NCI-H748 (cell line): ENCODE results near the gene C16orf74.

Source experiments
- DNase-seq: peaks from one replicate; lab custom pipeline; 2025; ENCODE audit not compliant: unreplicated experiment; lab: John Stamatoyannopoulos, UW

Gene C16orf74

GRCh38 chr16:85698935-85699558, 51.8 kb downstream of the C16orf74 start:
- no peak for DNase-seq

DNA sequence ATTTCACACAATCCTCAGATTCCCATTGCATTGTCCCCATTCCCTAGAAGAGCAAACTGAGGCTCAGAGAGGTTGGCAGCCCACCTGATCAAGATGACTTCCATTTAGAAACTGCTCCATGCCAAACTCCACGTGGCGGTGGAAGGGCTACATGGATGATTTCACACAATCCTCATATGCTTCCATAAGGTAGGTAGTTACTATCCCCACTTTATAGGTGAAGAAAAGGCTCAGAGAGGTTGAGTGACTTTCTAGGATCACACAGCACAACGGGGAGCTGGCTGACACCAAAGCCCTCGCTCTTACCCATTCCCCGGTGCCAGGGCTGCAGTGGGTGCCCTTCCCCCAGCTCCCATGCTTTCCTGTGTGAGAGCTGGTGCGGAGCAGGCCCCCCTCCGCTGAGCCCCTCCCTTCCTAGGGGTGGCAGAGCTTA, 52.4 kb downstream of the C16orf74 start:
- no peak for DNase-seq

- peak; percentile 63 for DNase-seq
Measured at GRCh38 chr16:85697431-85697830, 53.5 kb downstream of the C16orf74 start.

GRCh38 chr16:85696781-85697180, 54.1 kb downstream of the C16orf74 start:
- no peak for DNase-seq

DNA sequence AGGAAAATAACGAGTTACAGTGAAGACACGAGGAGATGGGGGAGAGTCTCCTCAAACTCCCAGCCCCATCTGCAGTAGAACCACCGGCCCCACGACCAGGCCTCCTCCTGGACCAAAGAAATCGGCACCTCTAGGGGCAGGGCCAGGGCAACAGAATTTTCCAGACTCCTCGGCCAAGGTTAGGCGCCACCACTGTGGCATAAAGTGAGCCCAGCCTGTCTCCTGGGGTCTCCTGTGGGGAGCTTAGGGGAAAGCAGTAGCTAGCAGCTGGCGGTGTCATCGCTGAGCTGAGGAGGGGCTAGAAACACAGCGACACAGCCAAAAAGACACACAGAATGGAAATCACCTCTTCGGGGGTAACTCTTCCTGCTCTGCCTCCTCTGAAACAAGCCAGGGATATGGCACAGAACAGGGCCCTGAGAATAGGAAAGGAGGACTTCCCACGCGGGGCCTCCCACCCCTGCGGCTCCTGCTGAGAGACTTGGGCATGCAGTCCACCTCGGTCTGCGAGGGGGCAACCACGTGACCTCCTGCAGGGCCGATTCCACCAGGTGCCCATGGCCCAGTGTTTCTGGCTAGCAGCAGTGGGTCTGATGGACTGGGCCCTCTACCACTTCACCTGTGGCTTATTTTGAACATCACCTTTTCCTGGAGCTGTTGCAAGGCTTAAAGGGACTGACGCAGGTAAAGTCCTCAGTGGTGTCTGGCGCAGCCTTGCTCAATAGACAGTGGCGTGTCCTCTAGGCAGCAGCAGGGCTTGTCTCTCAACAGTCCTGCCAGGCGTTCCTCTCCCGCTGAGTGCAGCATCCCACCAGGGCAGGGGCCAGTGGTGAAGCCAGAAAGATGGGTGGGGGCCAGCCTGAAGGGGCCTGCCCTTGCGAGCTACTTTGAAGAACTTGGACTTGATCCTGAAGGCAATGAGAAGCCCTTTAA, 55.4 kb downstream of the C16orf74 start:
- DNase-seq = no peak

- peak; percentile 28 for DNase-seq
Measured at GRCh38 chr16:85690469-85691064, 60.3 kb downstream of the C16orf74 start.

DNA sequence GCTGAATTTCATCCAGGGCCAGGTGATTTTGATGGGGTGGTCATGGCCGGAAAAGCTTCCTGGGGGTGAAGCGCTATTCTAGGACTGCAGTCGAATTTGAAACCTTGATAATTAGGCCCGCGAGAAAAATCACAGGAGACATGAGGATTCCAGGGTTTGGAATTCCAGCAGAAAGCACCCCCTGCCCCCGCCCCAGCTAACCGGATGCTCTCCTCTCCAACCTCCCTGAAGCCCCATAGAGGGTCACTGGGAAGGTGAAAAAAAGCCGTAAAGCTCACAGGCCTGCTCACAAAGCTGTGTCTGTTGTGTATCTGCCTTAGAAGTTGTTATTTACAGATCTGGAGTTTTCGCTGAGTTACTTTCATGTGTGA, 61.0 kb downstream of the C16orf74 start:
- no peak for DNase-seq

DNA sequence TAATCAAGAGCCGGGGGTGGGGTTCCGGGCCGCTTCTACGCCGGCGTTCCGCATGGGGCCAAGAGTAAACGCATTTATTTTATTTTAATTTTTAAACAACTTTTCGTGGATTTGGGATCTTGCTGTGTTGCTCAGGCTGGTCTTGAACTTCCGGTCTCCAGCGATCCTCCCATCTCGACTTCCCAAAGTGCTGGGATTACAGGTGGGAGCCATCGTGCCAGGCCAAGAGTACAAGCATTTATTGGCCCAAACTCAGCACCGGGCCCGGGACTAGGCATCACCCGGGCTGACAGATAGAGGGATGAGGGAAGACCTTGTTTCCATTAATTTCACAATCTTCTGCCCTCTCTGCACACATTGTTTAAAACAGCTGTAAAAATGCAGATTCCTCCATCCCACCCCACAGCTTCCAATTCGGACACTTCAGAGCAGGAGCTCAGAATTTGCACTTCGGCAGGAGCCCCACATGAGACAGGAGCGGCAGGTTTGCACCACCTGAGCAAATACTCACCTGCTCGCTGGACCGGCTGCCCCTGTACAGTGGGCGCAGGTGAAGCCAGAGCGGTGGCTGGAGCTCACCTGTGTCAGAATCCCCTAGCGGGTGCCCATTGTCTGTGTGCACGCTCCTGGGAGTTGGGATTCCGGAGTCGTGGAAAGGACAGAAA, 61.5 kb downstream of the C16orf74 start:
- DNase-seq = peak; percentile 88

GRCh38 chr16:85688586-85689284, 62.2 kb downstream of the C16orf74 start, which contains the start of gene GINS2:
GINS2 (minus strand) TSS chr16:85688954; CDS start chr16:85688898, 56 bp downstream.
- DNase-seq = peak; percentile 93

DNA sequence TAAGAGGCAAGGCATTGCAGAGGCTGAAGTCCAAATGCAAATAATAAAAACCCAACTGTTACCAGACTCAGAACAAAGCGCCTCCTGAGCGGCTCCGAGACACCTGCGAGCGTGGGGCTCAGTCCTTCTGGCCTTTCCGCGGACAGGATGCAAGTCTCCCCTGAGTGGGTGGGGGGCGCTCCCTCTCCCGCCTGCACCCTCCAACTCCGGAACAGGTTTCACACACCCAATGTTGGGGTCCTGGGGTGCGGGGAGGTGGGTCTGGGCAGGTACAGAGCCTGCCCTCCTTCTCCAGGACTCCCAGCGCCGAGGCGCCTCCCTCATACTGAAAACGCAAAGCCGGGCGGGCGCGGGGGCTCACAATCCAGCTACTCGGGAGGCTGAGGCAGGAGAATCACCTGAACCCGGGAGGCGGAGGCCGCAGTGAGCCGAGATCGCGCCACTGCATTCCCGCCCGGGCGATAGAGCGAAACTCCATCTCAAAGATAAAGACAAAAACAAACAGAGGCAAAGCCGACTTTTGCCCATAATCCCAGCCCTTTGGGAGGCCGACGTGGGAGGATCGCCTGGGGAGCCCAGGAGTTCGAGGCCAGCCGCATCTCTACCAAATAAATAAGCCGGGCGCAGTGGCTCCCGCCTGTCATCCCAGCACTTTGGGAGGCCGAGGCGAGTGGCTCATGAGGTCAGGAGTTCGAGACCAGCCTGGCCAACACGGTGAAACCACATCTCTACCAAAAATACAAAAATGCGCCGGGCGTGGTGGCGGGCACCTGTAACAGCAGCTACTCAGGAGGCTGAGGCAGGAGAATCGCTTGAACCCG, 63.0 kb downstream of the C16orf74 start:
- DNase-seq = peak; percentile 23

- DNase-seq = peak; percentile 24
Measured at GRCh38 chr16:85686912-85687591, 63.8 kb downstream of the C16orf74 start.

GRCh38 chr16:85685251-85685650, 65.6 kb downstream of the C16orf74 start:
- DNase-seq = no peak

- DNase-seq = no peak
Measured at GRCh38 chr16:85683363-85683762, 67.5 kb downstream of the C16orf74 start.

GRCh38 chr16:85682516-85682915, 68.4 kb downstream of the C16orf74 start:
- DNase-seq = no peak

DNA sequence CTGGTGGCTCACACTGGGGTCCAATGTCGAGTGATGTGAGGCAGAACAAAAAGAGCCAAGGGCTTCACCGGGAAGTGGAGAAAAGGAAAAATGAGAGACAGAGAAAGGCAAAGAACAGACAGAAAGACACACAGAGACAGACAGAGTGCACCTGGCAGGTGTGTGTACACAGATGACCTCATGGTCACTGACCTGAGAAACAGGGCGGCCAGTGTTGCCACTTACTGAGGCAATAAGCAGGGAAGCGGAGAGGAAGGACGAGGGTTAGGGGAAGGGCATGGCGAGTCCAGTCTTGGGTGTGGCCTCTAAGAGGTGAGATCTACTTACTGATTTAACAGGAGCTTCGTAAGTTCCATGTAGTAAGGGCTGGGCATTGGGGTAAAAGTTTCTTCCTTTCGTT, 69.6 kb downstream of the C16orf74 start:
- DNase-seq = peak; percentile 43

DNA sequence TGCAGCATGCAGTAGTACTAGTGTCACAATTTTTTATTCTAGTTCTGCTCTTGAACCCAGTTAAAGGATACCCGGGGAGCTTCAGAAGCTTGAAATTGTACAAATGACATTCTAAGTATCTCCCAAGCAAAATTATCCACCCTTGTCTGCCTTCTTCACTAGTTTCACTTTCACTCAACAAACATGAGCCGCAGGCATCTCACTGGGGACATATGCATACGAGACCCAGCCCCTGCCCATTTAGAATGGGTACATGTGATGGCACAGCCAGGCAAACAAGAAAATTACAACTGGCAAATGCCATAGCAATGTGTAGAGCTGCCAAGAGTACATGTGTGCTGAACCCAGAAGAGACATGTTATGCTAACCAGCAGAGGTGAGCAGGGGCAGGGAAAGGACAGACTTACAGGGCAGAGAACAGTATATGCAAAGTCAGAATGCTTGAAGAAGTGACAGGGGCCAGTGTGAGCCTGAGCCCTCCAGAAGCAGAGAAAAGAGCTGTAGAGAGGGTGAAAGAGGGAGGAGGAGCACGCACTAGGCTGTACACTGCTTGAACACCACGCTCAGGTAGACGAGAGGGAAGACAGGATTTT, 70.4 kb downstream of the C16orf74 start:
- no peak for DNase-seq

DNA sequence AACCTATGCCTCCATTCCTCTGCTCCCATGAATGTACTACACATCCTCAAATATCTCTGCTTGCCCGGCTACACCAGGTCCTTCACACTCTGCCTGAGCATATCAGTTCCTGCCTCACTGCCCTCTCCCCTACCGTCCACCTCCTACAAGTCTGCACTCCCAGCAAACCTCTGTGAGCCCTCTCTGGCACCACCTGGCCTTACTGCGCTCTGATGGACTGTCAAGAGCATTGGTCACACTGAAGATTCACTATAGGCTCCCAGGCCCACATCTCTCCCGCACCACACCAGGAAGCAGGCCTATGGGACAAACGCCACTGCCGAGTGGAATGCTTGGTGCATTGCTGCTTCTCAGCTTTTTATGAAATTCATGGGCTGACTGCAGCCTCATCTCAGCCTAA, 71.0 kb downstream of the C16orf74 start:
- no peak for DNase-seq

- DNase-seq = no peak
Measured at GRCh38 chr16:85678821-85679220, 72.1 kb downstream of the C16orf74 start.

DNA sequence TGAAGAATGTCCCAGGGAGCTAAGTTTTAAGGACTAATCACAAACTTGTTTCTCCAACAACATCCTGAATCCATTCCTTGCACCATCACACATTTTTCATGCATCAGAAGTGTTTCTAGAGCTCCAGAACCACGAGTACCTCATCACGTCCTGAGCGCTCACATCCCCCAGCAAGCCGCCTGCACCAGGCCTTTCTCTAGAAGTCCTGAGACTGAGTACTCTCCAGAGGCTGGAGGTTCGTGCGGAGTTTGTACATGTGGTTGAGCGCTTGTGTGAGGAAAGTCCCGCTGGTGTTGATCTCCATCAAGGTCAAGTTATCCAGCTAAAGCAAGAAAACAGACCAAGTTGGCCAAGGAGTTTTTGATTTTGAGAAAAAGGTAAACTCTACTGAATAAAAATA, 72.9 kb downstream of the C16orf74 start:
- no peak for DNase-seq
